PFSK-1 (cell line): ENCODE data around the gene VPS37B.

Source experiments
- FOXP2 ChIP-seq: optimal IDR thresholded peaks from 2 replicates; pipeline ENCODE3; 2011; ENCODE audit warnings: borderline replicate concordance, control low read depth, inconsistent platforms; ENCODE audit not compliant: insufficient read depth; ENCODE audit errors: extremely low read length, extremely low read depth
- POLR2AphosphoS5 ChIP-seq: IDR thresholded peaks from 2 replicates; pipeline ENCODE4 v1.6.1; 2012; ENCODE audit warnings: low read depth, mild to moderate bottlenecking, control low read depth, low read length, moderate library complexity
- SIN3A ChIP-seq: IDR thresholded peaks from 2 replicates; pipeline ENCODE4 v1.6.1; 2012; ENCODE audit warnings: mild to moderate bottlenecking, low read length, moderate library complexity, borderline replicate concordance; ENCODE audit not compliant: insufficient read depth
- TAF1 ChIP-seq: IDR thresholded peaks from 2 replicates; pipeline ENCODE4 v1.6.1; 2012; ENCODE audit warnings: low read length, control low read depth, borderline replicate concordance; ENCODE audit not compliant: insufficient read depth
- TF ChIP-seq, protein P1 (sequence below), 2 experiments: IDR thresholded peaks; 2 replicates each; pipeline versions ENCODE4 v1.6.1 to v1.8.0; 2011 to 2012; ENCODE audit warnings: low read depth in 2 of 2, low read length in 2 of 2, control low read depth in 1 of 2, inconsistent platforms in 1 of 2, mild to moderate bottlenecking in 1 of 2, moderate library complexity in 1 of 2; ENCODE audit not compliant: insufficient read depth in 1 of 2

The VPS37B gene

DNA sequence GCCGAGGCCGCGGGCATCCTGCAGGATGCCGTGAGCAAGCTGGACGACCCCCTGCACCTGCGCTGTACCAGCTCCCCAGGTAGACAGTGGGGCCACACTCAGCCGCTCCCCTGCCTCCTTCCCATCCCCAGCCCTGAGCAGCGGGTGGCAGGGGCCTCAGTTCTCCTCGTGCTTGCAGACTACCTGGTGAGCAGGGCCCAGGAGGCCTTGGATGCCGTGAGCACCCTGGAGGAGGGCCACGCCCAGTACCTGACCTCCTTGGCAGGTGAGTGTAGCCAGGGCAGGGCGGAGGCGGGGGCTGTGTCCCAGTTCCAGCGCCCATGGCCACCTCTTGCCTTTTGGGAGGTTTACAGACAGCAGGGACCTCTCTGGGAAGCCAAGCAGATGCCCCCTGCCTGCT is 37.8 kb downstream of the VPS37B start:
- TF ChIP-seq SIN3A (no peak), POLR2AphosphoS5 (no peak), FOXP2 (no peak), TAF1 (no peak)
- TF ChIP-seq, protein P1, sequence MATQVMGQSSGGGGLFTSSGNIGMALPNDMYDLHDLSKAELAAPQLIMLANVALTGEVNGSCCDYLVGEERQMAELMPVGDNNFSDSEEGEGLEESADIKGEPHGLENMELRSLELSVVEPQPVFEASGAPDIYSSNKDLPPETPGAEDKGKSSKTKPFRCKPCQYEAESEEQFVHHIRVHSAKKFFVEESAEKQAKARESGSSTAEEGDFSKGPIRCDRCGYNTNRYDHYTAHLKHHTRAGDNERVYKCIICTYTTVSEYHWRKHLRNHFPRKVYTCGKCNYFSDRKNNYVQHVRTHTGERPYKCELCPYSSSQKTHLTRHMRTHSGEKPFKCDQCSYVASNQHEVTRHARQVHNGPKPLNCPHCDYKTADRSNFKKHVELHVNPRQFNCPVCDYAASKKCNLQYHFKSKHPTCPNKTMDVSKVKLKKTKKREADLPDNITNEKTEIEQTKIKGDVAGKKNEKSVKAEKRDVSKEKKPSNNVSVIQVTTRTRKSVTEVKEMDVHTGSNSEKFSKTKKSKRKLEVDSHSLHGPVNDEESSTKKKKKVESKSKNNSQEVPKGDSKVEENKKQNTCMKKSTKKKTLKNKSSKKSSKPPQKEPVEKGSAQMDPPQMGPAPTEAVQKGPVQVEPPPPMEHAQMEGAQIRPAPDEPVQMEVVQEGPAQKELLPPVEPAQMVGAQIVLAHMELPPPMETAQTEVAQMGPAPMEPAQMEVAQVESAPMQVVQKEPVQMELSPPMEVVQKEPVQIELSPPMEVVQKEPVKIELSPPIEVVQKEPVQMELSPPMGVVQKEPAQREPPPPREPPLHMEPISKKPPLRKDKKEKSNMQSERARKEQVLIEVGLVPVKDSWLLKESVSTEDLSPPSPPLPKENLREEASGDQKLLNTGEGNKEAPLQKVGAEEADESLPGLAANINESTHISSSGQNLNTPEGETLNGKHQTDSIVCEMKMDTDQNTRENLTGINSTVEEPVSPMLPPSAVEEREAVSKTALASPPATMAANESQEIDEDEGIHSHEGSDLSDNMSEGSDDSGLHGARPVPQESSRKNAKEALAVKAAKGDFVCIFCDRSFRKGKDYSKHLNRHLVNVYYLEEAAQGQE (IDR thresholded peaks at IDR 0.05; ENCODE audit: insufficient read depth in 1 of 2, low read depth in 2 of 2, low read length in 2 of 2): no peak

GRCh38 chr12:122856999-122857671 is 38.8 kb downstream of the VPS37B start:
- TF ChIP-seq FOXP2 (no peak), SIN3A (no peak), POLR2AphosphoS5 (no peak), TAF1 (no peak)
- TF ChIP-seq, protein P1 (IDR thresholded peaks at IDR 0.05; ENCODE audit: insufficient read depth in 1 of 2, low read depth in 2 of 2, low read length in 2 of 2): no peak

DNA sequence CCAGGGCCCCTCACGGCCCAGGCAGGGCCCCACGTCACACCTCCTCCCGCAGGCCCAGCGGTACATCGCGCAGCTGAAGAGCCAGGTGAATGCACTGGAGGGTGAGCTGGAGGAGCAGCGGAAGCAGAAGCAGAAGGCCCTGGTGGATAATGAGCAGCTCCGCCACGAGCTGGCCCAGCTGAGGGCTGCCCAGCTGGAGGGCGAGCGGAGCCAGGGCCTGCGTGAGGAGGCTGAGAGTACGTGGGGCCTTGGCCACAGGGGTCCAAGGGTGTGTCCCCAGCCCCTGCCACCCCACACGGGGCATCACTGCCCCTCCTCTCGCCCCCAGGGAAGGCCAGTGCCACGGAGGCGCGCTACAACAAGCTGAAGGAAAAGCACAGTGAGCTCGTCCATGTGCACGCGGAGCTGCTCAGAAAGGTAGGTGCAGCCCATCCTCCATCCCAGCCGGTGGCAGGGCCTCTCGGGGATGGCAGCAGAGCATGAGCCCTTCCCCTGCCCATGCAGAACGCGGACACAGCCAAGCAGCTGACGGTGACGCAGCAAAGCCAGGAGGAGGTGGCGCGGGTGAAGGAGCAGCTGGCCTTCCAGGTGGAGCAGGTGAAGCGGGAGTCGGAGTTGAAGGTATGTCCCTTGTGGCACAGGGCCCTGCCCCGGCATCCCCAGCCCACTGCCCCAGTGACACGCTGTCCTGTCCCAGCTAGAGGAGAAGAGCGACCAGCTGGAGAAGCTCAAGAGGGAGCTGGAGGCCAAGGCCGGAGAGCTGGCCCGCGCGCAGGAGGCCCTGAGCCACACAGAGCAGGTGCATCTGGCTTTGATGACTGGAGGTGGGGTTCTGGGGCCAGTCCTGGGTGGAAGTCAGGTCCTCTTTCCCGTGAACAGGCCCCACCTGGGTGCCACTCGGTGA is 39.7 kb downstream of the VPS37B start:
- TF ChIP-seq SIN3A: no peak
- TF ChIP-seq FOXP2: no peak
- no peak for TF ChIP-seq POLR2AphosphoS5
- TF ChIP-seq, protein P1 (IDR thresholded peaks at IDR 0.05; ENCODE audit: insufficient read depth in 1 of 2, low read depth in 2 of 2, low read length in 2 of 2): no peak
- TF ChIP-seq TAF1: no peak

- no peak for TF ChIP-seq TAF1
- TF ChIP-seq, protein P1 (IDR thresholded peaks at IDR 0.05; ENCODE audit: insufficient read depth in 1 of 2, low read depth in 2 of 2, low read length in 2 of 2): no peak
- TF ChIP-seq FOXP2: no peak
- no peak for TF ChIP-seq SIN3A
- no peak for TF ChIP-seq POLR2AphosphoS5
These were observed 40.7 kb downstream of the VPS37B start for GRCh38 chr12:122855071-122855829.
